HepG2 (cell line): ENCODE results near the gene TCN1. TPM values are rescaled to one million over a fixed set of nuclear protein-coding genes. Genes with fewer than 3 reads are reported as not detected.

Experiments
- DZIP1 ChIP-seq: sonication (generic); formaldehyde crosslinking; IDR thresholded peaks from 2 replicates; pipeline ENCODE4 v1.5.0; 2020; ENCODE audit warnings: mild to moderate bottlenecking, missing genetic modification reagents
- GATA4 ChIP-seq: sonication (generic); IDR thresholded peaks from 2 replicates; pipeline ENCODE4 v1.6.1; 2016; ENCODE audit warnings: antibody characterized with exemption, low read depth, borderline replicate concordance
- GLI4 ChIP-seq: sonication (generic); formaldehyde crosslinking; IDR thresholded peaks from 2 replicates; pipeline ENCODE4 v1.5.1; 2020; ENCODE audit warnings: missing genetic modification reagents, mild to moderate bottlenecking, moderate library complexity, borderline replicate concordance
- GMEB2 ChIP-seq: IDR thresholded peaks from 2 replicates; pipeline ENCODE4 v1.6.1; 2016; ENCODE audit warnings: missing biosample characterization, missing genetic modification reagents, low read depth
- NBN ChIP-seq: fragments of 450-650 bp; conservative IDR thresholded peaks from 2 replicates; pipeline ENCODE4 v1.6.1; 2017
- POLR2AphosphoS5 ChIP-seq: IDR thresholded peaks from 2 replicates; pipeline ENCODE4 v1.6.1; 2012; ENCODE audit warnings: low read depth, low read length
- SOX13 ChIP-seq, 3 experiments: fragments of 450-650 bp in 1 of 3; sonication (generic) in 1 of 3; formaldehyde crosslinking in 1 of 3; IDR thresholded peaks in 2 of 3; conservative IDR thresholded peaks in 1 of 3; 2 replicates each; pipeline versions ENCODE4 v1.5.0 to v1.6.1; 2016 to 2020; ENCODE audit warnings: antibody characterized with exemption in 1 of 3, mild to moderate bottlenecking in 1 of 3, missing compliant biosample characterization in 1 of 3, missing genetic modification reagents in 1 of 3, moderate library complexity in 1 of 3
- ZNF235 ChIP-seq: sonication (generic); formaldehyde crosslinking; IDR thresholded peaks from 2 replicates; pipeline ENCODE4 v1.8.1; 2023; ENCODE audit warnings: mild to moderate bottlenecking, missing genetic modification reagents, borderline replicate concordance
- ZNF543 ChIP-seq: sonication (generic); formaldehyde crosslinking; IDR thresholded peaks from 2 replicates; pipeline ENCODE4 v1.4.0; 2020; ENCODE audit warnings: mild to moderate bottlenecking, missing genetic modification reagents
- ZNF761 ChIP-seq: sonication (generic); formaldehyde crosslinking; conservative IDR thresholded peaks from 2 replicates; pipeline ENCODE4 v1.4.0; 2020; ENCODE audit warnings: mild to moderate bottlenecking, missing genetic modification reagents
- ZNF772 ChIP-seq: sonication (generic); formaldehyde crosslinking; IDR thresholded peaks from 2 replicates; pipeline ENCODE4 v1.5.0; 2020; ENCODE audit warnings: mild to moderate bottlenecking, missing genetic modification reagents
- polyA plus RNA-seq, 8 experiments: library from polyadenylated mRNA; depleted of rRNA in 3 of 8; stranded (reverse) in 7 of 8; unstranded in 1 of 8; fragments of >200 nt; fragmentation: Illumina TruSeq in 4 of 8; extraction: Trizol in 4 of 8; gene quantifications; 2 replicates each; pipeline versions ENCODE4 v1.2.1 to v1.2.3, GENCODE V29; 2011 to 2016; ENCODE audit warnings: low read depth in 4 of 8, missing spikeins in 1 of 8, mixed read lengths in 1 of 8; ENCODE audit not compliant: insufficient read depth in 1 of 8
- total RNA-seq, 5 experiments: library from RNA; depleted of rRNA; stranded (reverse); fragments of >200 nt; fragmentation: Illumina TruSeq; extraction: Trizol; gene quantifications; 2 replicates each; pipeline ENCODE4 v1.2.3, GENCODE V29; 2016; ENCODE audit warnings: low read depth in 1 of 5
- TF ChIP-seq, protein P1 (sequence below): sonication (generic); formaldehyde crosslinking; IDR thresholded peaks from 2 replicates; pipeline ENCODE4 v1.5.0; 2020; ENCODE audit warnings: mild to moderate bottlenecking, missing genetic modification reagents
- TF ChIP-seq, protein P2 (sequence below): IDR thresholded peaks from 2 replicates; pipeline ENCODE4 v1.6.1; 2016; ENCODE audit warnings: missing compliant biosample characterization, missing genetic modification reagents, borderline replicate concordance
- TF ChIP-seq, protein P3 (sequence below): sonication (generic); formaldehyde crosslinking; IDR thresholded peaks from 2 replicates; pipeline ENCODE4 v1.5.0; 2020; ENCODE audit warnings: mild to moderate bottlenecking, missing genetic modification reagents, borderline replicate concordance

Gene TCN1
- total and polyA plus RNA-seq, 2 of the 13 experiments (the other 11 are each of a cell fraction or from before 2014, with no cell fraction given) = not detected

GRCh38 chr11:59810189-59810910, 55.9 kb downstream of the TCN1 start, which contains the start of gene MRPL16 (continued):
- TF ChIP-seq SOX13 (IDR thresholded peaks at IDR 0.05) = 0 out of 2 replicates have a peak, but pooled peaks have one; percentile 23
- peak in 1 of 2 experiments; percentile 49; a peak in 1 of 4 replicates for TF ChIP-seq SOX13 (CRISPR knock-in tag; conservative IDR thresholded peaks at IDR 0.05 in 1 of 2, IDR thresholded peaks at IDR 0.05 in 1 of 2)
- peak; percentile 92 for TF ChIP-seq POLR2AphosphoS5
- TF ChIP-seq, protein P1, sequence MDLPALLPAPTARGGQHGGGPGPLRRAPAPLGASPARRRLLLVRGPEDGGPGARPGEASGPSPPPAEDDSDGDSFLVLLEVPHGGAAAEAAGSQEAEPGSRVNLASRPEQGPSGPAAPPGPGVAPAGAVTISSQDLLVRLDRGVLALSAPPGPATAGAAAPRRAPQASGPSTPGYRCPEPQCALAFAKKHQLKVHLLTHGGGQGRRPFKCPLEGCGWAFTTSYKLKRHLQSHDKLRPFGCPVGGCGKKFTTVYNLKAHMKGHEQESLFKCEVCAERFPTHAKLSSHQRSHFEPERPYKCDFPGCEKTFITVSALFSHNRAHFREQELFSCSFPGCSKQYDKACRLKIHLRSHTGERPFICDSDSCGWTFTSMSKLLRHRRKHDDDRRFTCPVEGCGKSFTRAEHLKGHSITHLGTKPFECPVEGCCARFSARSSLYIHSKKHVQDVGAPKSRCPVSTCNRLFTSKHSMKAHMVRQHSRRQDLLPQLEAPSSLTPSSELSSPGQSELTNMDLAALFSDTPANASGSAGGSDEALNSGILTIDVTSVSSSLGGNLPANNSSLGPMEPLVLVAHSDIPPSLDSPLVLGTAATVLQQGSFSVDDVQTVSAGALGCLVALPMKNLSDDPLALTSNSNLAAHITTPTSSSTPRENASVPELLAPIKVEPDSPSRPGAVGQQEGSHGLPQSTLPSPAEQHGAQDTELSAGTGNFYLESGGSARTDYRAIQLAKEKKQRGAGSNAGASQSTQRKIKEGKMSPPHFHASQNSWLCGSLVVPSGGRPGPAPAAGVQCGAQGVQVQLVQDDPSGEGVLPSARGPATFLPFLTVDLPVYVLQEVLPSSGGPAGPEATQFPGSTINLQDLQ (CRISPR knock-in tag) = peak; percentile 97
- peak; percentile 64 for TF ChIP-seq ZNF761
- no peak for TF ChIP-seq NBN
- TF ChIP-seq ZNF543 (CRISPR knock-in tag) = peak; percentile 55; the same call in 1 of the 2 replicates
- no peak for TF ChIP-seq DZIP1 (CRISPR knock-in tag)
- no peak for TF ChIP-seq GATA4
- TF ChIP-seq, protein P2, sequence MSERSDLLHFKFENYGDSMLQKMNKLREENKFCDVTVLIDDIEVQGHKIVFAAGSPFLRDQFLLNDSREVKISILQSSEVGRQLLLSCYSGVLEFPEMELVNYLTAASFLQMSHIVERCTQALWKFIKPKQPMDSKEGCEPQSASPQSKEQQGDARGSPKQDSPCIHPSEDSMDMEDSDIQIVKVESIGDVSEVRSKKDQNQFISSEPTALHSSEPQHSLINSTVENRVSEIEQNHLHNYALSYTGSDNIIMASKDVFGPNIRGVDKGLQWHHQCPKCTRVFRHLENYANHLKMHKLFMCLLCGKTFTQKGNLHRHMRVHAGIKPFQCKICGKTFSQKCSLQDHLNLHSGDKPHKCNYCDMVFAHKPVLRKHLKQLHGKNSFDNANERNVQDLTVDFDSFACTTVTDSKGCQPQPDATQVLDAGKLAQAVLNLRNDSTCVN = peak; percentile 44; the same call in 1 of the 2 replicates
- TF ChIP-seq ZNF772 (CRISPR knock-in tag) = peak; percentile 86
- 0 out of 2 replicates have a peak, but pooled peaks have one; percentile 42 for TF ChIP-seq GLI4
- TF ChIP-seq, protein P3, sequence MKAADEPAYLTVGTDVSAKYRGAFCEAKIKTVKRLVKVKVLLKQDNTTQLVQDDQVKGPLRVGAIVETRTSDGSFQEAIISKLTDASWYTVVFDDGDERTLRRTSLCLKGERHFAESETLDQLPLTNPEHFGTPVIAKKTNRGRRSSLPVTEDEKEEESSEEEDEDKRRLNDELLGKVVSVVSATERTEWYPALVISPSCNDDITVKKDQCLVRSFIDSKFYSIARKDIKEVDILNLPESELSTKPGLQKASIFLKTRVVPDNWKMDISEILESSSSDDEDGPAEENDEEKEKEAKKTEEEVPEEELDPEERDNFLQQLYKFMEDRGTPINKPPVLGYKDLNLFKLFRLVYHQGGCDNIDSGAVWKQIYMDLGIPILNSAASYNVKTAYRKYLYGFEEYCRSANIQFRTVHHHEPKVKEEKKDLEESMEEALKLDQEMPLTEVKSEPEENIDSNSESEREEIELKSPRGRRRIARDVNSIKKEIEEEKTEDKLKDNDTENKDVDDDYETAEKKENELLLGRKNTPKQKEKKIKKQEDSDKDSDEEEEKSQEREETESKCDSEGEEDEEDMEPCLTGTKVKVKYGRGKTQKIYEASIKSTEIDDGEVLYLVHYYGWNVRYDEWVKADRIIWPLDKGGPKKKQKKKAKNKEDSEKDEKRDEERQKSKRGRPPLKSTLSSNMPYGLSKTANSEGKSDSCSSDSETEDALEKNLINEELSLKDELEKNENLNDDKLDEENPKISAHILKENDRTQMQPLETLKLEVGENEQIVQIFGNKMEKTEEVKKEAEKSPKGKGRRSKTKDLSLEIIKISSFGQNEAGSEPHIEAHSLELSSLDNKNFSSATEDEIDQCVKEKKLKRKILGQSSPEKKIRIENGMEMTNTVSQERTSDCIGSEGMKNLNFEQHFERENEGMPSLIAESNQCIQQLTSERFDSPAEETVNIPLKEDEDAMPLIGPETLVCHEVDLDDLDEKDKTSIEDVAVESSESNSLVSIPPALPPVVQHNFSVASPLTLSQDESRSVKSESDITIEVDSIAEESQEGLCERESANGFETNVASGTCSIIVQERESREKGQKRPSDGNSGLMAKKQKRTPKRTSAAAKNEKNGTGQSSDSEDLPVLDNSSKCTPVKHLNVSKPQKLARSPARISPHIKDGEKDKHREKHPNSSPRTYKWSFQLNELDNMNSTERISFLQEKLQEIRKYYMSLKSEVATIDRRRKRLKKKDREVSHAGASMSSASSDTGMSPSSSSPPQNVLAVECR (CRISPR knock-in tag) = peak; percentile 84; the same call in 1 of the 2 replicates
- no peak for TF ChIP-seq ZNF235 (CRISPR knock-in tag)
- TF ChIP-seq GMEB2 (CRISPR knock-in tag) = 0 out of 2 replicates have a peak, but pooled peaks have one; percentile 33
